HG03135 (cell line): ENCODE measurements around the gene CELF1.

Experiments used
- ATAC-seq: cut with Tn5 transposase; IDR thresholded peaks from one replicate; pipeline ENCODE4 v1.9.1; 2021; ENCODE audit warnings: mild to moderate bottlenecking, moderate library complexity; ENCODE audit not compliant: unreplicated experiment

Gene CELF1

DNA sequence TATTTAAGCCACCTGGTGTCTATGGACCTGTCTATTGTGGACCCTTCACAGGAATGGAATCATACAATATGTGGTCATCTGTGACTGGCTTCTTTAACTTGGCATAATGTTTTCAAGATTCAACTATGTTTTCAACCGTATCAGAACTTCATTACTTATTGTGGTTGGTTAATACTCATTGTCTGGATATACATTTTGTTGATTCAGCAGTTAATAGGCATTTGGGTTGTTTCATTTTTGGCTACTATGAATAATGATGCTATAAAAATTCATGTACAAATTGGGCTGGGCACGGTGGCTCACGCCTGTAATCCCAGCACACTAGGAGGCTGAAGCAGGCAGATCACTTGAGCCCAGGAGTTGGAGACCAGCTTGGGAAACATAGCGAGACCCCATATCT, 101.5 kb downstream of the CELF1 start:
- ATAC-seq = no peak

DNA sequence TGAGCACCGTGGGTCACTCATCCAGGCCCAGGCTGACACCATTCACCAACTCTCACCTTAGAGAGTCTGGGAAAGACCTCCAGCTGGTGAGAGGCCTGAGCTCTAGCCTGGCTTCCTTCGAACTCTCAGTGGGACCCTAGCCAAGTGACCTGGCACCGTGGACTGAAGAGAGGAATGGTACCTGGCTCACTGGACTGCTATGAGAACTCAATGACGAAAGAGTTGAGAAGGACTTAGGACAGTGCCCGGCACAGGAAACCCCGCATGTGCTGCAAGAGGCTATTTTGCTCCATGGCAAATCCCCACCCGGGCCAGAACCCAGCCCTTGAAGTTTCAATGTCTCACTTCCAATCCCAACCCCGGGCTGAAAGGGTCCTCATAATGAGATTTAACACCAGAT, 103.4 kb downstream of the CELF1 start:
- ATAC-seq = no peak

GRCh38 chr11:47448566-47449427, 104.1 kb downstream of the CELF1 start, which contains the start of gene RAPSN:
Gene RAPSN (minus strand): TSS chr11:47449136. CDS start chr11:47448964, 172 bp downstream.
- ATAC-seq = no peak

DNA sequence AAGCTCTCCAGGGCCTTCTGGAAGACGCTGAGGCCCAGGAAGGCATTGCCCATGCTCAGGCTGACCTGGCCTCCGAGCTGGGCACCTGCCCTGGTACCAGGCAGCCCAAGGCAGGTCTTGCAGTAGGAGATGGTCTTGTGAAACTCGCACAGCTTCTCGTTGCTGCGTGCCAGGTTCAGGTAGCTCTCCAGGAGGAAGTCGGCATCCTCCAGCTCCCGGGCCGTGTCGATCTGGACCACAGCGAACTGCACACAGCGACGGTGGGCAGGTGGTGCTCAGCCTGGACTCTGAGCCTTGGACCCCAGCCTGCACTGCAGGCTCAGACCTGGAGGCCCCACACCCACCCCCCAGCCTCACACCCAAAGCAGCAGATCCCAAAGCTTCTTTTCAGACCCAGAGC, 105.0 kb downstream of the CELF1 start:
- ATAC-seq = no peak

DNA sequence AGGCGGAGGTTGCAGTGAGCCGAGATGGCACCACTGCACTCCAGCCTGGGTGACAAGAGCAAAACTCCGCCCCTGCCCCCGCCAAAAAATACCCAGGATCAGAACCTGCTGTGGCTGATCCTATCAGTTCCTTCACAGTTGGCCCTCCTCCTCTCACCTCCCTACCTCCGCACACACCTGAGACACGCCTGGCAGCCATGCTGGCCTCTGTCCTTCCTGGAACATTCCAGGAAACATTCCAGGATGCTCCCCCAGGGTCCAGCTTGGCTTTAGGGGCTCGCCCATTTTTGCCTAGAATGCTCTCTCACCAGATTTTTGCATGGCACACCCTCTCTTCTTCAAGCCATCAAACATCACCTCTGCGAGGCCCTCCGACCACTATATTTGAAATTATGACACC, 106.1 kb downstream of the CELF1 start:
- no peak for ATAC-seq

GRCh38 chr11:47445840-47446239, 107.1 kb downstream of the CELF1 start:
- no peak for ATAC-seq

GRCh38 chr11:47443817-47444216, 109.1 kb downstream of the CELF1 start:
- ATAC-seq = no peak

GRCh38 chr11:47443028-47443700, 109.8 kb downstream of the CELF1 start:
- no peak for ATAC-seq

GRCh38 chr11:47442514-47442913, 110.4 kb downstream of the CELF1 start:
- ATAC-seq = no peak

- no peak for ATAC-seq
These were observed 111.5 kb downstream of the CELF1 start for GRCh38 chr11:47441421-47441820.

DNA sequence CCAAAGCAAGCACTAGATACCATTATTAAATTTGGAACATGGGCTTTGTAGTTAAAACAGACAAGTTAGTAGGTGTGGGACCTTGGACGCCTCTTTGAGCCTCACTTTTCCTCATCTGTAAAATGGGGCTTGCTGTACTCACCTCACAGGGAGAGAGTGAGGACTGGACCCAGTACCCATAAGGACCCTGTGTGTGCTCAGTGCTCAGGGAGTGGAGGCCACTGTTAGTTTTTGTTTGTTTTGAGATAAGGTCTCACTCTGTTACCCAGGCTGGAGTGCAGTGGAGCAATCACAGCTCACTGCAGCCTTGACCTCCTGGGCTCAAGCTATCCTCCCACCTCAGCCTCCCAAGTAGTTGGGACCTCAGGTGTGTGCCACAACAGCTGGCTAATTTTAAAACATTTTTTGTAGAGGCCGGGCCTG, 112.9 kb downstream of the CELF1 start:
- no peak for ATAC-seq

DNA sequence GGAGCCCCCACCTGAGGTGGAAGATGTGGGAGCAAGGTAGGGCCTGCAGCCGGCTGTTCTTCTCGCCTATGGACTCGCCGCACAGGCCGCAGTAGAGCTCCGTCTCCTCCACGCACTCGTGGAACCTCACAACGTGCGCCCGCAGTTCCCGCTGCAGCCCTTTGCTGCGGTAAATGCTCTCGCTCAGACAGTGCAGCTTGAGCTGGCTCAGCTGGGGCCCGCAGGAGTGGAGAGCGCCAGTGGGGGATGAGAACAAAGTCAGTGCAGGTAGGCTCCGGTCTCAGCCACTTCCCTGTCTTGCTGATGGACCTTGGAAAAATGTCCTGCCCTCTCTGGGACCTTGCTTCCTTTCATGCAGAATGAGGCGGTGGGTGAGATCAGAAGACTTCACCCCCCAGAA, 114.2 kb downstream of the CELF1 start:
- ATAC-seq = no peak

- no peak for ATAC-seq
These were observed 115.0 kb downstream of the CELF1 start for GRCh38 chr11:47437746-47438418.

- no peak for ATAC-seq
These were observed 115.7 kb downstream of the CELF1 start for GRCh38 chr11:47437218-47437745.

DNA sequence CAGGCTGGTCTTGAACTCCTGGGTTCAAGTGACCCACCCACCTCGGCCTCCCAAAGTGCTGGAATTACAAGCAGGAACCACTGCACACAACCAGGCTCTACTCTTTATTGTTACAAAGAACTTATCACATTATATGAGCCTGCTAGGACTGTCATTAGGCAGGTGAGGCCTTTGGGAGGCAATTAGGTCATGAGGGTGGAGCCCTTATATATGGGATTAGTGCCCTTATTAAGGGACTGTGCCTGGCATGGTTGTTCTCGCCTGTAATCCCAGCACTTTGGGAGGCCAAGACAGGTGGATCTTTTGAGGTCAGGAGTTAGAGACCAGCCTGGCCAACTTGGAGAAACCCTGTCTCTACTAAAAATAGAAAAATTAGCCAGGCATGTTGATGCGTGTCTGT, 116.2 kb downstream of the CELF1 start:
- ATAC-seq = no peak

DNA sequence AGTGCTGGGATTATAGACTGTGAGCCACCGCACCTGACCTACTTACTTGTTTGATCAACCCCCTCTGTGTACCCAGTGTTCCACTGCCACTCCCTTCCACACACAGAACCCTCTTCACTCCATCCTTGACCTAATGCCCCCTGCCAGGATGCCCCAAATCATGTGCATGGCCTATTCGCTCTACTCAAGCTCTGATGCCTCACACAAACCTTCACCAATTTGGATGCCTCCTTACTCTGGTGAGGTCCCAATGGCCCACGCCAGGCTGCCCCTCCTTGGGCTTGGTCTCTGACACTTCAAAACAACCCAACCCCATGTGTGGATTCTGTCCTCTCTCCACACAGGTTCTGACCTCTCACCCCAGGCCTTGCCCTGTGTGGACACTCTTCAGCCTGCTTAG, 117.2 kb downstream of the CELF1 start:
- ATAC-seq = no peak

DNA sequence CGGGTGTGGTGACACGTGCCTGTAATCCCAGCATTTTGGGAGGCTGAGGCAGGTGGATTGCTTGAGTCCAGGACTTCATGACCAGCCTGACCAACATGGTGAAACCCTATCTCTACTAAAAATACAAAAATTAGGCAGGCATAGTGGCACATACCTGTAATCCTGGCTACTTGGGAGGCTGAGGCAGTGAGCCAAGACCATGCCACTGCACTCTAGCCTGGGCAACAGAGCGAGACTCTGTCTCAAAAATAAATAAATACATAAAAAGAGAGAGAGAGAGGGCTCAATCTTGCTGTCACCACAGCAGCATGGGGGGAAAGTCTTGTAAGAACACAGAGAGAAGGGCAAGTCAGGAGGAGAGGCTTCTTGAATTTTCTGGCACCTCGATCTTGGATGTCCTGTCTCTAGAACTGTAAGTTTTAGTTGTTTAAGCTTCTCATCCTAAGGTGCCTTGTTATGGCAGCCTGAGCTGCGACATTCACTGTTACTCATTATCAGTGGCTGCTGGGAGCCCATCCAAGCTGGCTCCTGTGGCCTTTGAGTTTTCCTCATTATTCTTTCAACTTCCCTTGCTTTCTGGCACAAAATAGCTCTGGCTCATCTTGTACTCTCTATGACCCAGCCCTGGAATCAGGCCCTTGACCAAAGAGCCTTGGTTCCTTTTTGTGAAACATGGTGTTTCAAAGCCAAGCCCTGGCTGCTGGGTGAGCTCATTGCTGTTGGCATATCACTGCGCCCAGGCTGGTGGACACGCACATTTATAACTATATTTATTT, 118.7 kb downstream of the CELF1 start:
- ATAC-seq = no peak

- ATAC-seq = no peak
These were observed 119.8 kb downstream of the CELF1 start for GRCh38 chr11:47433157-47433556.

GRCh38 chr11:47431356-47432083, 121.4 kb downstream of the CELF1 start:
- no peak for ATAC-seq

DNA sequence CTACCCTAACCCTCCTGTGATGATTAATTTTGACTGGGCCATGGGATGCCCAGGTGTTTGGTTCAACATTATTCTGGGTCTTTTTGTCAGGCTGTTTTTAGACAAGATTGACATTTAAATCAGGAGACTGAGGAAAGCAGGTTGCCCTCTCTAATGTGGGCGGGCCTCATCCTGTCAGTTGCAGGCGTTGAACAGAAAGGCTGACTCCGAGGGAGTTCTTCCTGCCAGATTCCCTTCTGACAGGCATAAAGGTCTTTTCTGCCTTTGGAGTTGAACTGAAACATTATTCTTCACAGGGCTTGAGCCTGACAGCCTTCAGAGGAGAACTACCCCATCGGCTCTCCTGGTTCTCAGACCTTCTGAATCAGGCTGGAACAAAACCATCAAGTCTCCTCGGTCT, 122.4 kb downstream of the CELF1 start:
- no peak for ATAC-seq
